H1 (cell line): Measurements from ENCODE around the gene PCP4L1. TPM values are rescaled to one million over a fixed set of nuclear protein-coding genes. Genes with fewer than 3 reads are reported as not detected.

Experiments used
- ASH2L ChIP-seq: fragments of 200-600, 300-600 bp; sonication (generic); IDR thresholded peaks from one replicate; pipeline ENCODE4 v1.7.1; 2017; ENCODE audit warnings: low read length
- CEBPB ChIP-seq: IDR thresholded peaks from 2 replicates; pipeline ENCODE4 v1.6.1; 2012; ENCODE audit warnings: low read depth, low read length
- GABPA ChIP-seq: IDR thresholded peaks from 2 replicates; pipeline ENCODE4 v1.6.1; 2011; ENCODE audit warnings: mild to moderate bottlenecking, low read length, moderate library complexity, borderline replicate concordance; ENCODE audit not compliant: insufficient read depth
- HDAC6 ChIP-seq: IDR thresholded peaks from one replicate; pipeline ENCODE4 v1.7.1; 2012; ENCODE audit warnings: low read depth, mild to moderate bottlenecking, inconsistent platforms, low read length, moderate library complexity
- JUN ChIP-seq: IDR thresholded peaks from 2 replicates; pipeline ENCODE4 v1.6.1; 2011; ENCODE audit warnings: low read depth, mild to moderate bottlenecking, improper control_type of control experiment, low read length
- NANOG ChIP-seq: IDR thresholded peaks from 2 replicates; pipeline ENCODE4 v1.6.1; 2011; ENCODE audit warnings: low read length, low read depth, mild to moderate bottlenecking, inconsistent platforms; ENCODE audit not compliant: insufficient read depth, poor library complexity, severe bottlenecking
- RXRA ChIP-seq: IDR thresholded peaks from 2 replicates; pipeline ENCODE4 v1.6.1; 2011; ENCODE audit warnings: low read depth, mild to moderate bottlenecking, low read length, moderate library complexity; ENCODE audit not compliant: insufficient read depth
- SAP30 ChIP-seq: fragments of 300-600 bp; sonication (generic); IDR thresholded peaks from 2 replicates; pipeline ENCODE4 v1.7.1; 2012; ENCODE audit warnings: low read length, moderate library complexity, mild to moderate bottlenecking, inconsistent platforms; ENCODE audit not compliant: insufficient read depth, insufficient replicate concordance
- TEAD4 ChIP-seq: IDR thresholded peaks from 2 replicates; pipeline ENCODE4 v1.6.1; 2012; ENCODE audit warnings: low read depth, low read length, inconsistent platforms, mixed read lengths
- polyA plus RNA-seq, 7 experiments: library from polyadenylated mRNA; depleted of rRNA in 3 of 7; stranded (reverse) in 5 of 7; unstranded in 2 of 7; fragments of >200 nt in 5 of 7; fragments of 200-250 nt in 2 of 7; gene quantifications; 1 replicate in 5 of 7; 2 replicates in 1 of 7; 4 replicates in 1 of 7; pipeline versions ENCODE4 v1.2.1 to v1.2.3, GENCODE V29; 2011 to 2013; ENCODE audit warnings: missing spikeins in 2 of 7, mixed read lengths in 2 of 7
- total RNA-seq: library from RNA; stranded (reverse); fragmentation: NEBNext Ultra II Directional; extraction: Animal tissue kit (Norgen Biotek cat#: 25700); gene quantifications from 2 replicates; pipeline ENCODE4 v1.2.1, GENCODE V29; 2021
- TF ChIP-seq, protein P1 (sequence below): fragments of 300-600 bp; sonication (generic); IDR thresholded peaks from 2 replicates; pipeline ENCODE4 v1.7.1; 2012; ENCODE audit warnings: low read length, moderate library complexity, mild to moderate bottlenecking, inconsistent platforms; ENCODE audit not compliant: insufficient replicate concordance

The PCP4L1 gene
- total and polyA plus RNA-seq, 2 of the 8 experiments (the other 6 are each of a cell fraction or from before 2014, with no cell fraction given): 0.41 to 1.0 TPM

DNA sequence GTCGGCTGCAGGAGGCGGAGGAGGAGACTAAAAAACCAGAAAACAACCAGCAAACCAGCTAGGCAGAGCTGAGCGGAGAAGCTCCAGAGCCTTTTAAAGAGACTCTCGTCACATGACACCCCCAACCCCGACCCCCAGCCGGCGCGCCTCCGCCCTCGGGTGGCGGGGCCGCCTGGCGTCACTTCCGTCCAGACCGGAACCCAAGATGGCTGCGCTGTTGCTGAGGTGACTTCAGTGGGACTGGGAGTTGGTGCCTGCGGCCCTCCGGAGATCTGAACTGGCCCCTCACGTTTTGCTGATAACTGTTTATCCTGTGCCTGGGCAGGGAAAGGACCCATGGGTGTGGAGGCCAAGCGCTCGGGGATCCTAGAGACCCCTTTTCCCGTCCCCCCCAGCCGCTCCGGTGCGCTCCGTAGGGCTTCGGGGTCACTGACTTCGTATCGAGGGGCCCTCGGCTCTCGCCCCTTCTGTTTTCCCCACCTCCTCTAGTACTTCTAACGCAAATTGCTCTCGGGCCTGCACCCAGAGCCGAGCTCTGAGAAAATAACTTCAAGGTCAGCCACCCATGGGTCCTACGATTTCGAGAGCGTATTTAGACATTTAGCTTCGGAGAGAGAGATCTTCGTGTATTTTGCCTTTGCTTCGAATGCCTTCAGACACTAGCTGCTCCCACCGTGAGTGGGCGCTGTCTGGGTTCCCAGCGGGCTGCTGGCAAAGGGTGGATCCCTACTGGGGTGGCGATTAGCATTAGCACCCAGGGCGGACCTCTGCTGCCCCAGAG, 55.8 kb downstream of the PCP4L1 start, which contains the start of gene SDHC (continued):
- TF ChIP-seq, protein P1, sequence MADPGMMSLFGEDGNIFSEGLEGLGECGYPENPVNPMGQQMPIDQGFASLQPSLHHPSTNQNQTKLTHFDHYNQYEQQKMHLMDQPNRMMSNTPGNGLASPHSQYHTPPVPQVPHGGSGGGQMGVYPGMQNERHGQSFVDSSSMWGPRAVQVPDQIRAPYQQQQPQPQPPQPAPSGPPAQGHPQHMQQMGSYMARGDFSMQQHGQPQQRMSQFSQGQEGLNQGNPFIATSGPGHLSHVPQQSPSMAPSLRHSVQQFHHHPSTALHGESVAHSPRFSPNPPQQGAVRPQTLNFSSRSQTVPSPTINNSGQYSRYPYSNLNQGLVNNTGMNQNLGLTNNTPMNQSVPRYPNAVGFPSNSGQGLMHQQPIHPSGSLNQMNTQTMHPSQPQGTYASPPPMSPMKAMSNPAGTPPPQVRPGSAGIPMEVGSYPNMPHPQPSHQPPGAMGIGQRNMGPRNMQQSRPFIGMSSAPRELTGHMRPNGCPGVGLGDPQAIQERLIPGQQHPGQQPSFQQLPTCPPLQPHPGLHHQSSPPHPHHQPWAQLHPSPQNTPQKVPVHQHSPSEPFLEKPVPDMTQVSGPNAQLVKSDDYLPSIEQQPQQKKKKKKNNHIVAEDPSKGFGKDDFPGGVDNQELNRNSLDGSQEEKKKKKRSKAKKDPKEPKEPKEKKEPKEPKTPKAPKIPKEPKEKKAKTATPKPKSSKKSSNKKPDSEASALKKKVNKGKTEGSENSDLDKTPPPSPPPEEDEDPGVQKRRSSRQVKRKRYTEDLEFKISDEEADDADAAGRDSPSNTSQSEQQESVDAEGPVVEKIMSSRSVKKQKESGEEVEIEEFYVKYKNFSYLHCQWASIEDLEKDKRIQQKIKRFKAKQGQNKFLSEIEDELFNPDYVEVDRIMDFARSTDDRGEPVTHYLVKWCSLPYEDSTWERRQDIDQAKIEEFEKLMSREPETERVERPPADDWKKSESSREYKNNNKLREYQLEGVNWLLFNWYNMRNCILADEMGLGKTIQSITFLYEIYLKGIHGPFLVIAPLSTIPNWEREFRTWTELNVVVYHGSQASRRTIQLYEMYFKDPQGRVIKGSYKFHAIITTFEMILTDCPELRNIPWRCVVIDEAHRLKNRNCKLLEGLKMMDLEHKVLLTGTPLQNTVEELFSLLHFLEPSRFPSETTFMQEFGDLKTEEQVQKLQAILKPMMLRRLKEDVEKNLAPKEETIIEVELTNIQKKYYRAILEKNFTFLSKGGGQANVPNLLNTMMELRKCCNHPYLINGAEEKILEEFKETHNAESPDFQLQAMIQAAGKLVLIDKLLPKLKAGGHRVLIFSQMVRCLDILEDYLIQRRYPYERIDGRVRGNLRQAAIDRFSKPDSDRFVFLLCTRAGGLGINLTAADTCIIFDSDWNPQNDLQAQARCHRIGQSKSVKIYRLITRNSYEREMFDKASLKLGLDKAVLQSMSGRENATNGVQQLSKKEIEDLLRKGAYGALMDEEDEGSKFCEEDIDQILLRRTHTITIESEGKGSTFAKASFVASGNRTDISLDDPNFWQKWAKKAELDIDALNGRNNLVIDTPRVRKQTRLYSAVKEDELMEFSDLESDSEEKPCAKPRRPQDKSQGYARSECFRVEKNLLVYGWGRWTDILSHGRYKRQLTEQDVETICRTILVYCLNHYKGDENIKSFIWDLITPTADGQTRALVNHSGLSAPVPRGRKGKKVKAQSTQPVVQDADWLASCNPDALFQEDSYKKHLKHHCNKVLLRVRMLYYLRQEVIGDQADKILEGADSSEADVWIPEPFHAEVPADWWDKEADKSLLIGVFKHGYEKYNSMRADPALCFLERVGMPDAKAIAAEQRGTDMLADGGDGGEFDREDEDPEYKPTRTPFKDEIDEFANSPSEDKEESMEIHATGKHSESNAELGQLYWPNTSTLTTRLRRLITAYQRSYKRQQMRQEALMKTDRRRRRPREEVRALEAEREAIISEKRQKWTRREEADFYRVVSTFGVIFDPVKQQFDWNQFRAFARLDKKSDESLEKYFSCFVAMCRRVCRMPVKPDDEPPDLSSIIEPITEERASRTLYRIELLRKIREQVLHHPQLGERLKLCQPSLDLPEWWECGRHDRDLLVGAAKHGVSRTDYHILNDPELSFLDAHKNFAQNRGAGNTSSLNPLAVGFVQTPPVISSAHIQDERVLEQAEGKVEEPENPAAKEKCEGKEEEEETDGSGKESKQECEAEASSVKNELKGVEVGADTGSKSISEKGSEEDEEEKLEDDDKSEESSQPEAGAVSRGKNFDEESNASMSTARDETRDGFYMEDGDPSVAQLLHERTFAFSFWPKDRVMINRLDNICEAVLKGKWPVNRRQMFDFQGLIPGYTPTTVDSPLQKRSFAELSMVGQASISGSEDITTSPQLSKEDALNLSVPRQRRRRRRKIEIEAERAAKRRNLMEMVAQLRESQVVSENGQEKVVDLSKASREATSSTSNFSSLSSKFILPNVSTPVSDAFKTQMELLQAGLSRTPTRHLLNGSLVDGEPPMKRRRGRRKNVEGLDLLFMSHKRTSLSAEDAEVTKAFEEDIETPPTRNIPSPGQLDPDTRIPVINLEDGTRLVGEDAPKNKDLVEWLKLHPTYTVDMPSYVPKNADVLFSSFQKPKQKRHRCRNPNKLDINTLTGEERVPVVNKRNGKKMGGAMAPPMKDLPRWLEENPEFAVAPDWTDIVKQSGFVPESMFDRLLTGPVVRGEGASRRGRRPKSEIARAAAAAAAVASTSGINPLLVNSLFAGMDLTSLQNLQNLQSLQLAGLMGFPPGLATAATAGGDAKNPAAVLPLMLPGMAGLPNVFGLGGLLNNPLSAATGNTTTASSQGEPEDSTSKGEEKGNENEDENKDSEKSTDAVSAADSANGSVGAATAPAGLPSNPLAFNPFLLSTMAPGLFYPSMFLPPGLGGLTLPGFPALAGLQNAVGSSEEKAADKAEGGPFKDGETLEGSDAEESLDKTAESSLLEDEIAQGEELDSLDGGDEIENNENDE: no peak
- TF ChIP-seq CEBPB (no peak), RXRA (no peak), ASH2L (peak; percentile 91), NANOG (no peak), GABPA (peak; percentile 82; the same call in 1 of the 2 replicates), TEAD4 (no peak), JUN (no peak), HDAC6 (no peak), SAP30 (no peak)
